HepG2 (cell line): ENCODE results near the gene GABBR2. TPM values are rescaled to one million over a fixed set of nuclear protein-coding genes. Genes with fewer than 3 reads are reported as not detected.

Experiments
- ATAC-seq: fragments of 200-7000 bp; cut with Tn5 transposase; 3 replicates; pipeline ENCODE4 v1.9.1; 2020; ENCODE audit warnings: mild to moderate bottlenecking, moderate library complexity
- BruUV-seq: library from RNA; stranded (reverse); fragments of 400-500 nt; replicated peaks from 2 replicates; lab custom pipeline; 2021; lab: Mats Ljungman, UMichigan
- CTCF ChIA-PET: fragments of 300-600 bp; formaldehyde crosslinking; extraction: SDS; loops from one replicate; lab custom pipeline; 2021; ENCODE audit warnings: low total read pairs, inconsistent platforms, low intra/inter-chr PET ratio; lab: Yijun Ruan, JAX
- POLR2A ChIA-PET: fragments of 350-600 bp; sonication (Branson Sonifier 250); formaldehyde crosslinking; loops from one replicate; lab custom pipeline; 2020; ENCODE audit warnings: antibody characterized with exemption, inconsistent platforms; lab: Yijun Ruan, JAX
- DNase-seq: peaks from one replicate; pipeline ENCODE4 v3.0.0-alpha.2; 2015; ENCODE audit warnings: low spot score
- FAIRE-seq: peaks from 3 replicates; lab custom pipeline; 2011; peaks lifted over from hg19 to GRCh38; lab: Jason Lieb, UNC
- H2AFZ ChIP-seq: one replicate; pipeline ENCODE4 v1.6.1; 2011; ENCODE audit warnings: low read length, inconsistent platforms
- H3K27ac ChIP-seq: fragments of 300-600 bp; 3 replicates; pipeline ENCODE4 v1.8.0; 2011; ENCODE audit warnings: mixed run types, mild to moderate bottlenecking, mixed read lengths, low read length, inconsistent platforms; ENCODE audit not compliant: insufficient read depth; ENCODE audit errors: extremely low read length
- H3K27me3 ChIP-seq, 2 experiments: fragments of 200-600 bp in 1 of 2; 2 replicates in 1 of 2; 3 replicates in 1 of 2; pipeline versions ENCODE4 v1.6.0 to v1.8.0; 2011; ENCODE audit warnings: low read length in 2 of 2, mild to moderate bottlenecking in 2 of 2, moderate library complexity in 2 of 2, inconsistent platforms in 1 of 2; ENCODE audit not compliant: insufficient read depth in 2 of 2, control insufficient read depth in 1 of 2
- H3K36me3 ChIP-seq, 2 experiments: fragments of 200-600 bp in 1 of 2; replicated peaks in 1 of 2; 2 replicates in 1 of 2; 3 replicates in 1 of 2; pipeline versions ENCODE4 v1.5.1 to v1.8.0; 2011; ENCODE audit warnings: low read length in 2 of 2, inconsistent platforms in 1 of 2; ENCODE audit not compliant: insufficient read depth in 2 of 2, control insufficient read depth in 1 of 2
- H3K4me1 ChIP-seq: 2 replicates; pipeline ENCODE4 v1.5.1; 2012; ENCODE audit warnings: low read length, inconsistent platforms; ENCODE audit not compliant: insufficient read depth
- H3K4me2 ChIP-seq: 2 replicates; pipeline ENCODE4 v1.6.0; 2011; ENCODE audit warnings: low read depth, low read length, inconsistent platforms
- H3K4me3 ChIP-seq, 3 experiments: fragments of 200-600 bp in 1 of 3; sonication (generic), shearing (Covaris generic) in 1 of 3; replicated peaks in 1 of 3; 2 replicates each; pipeline ENCODE4 v1.5.1; 2011 to 2016; ENCODE audit warnings: low read length in 3 of 3, inconsistent platforms in 2 of 3, low read depth in 2 of 3, mild to moderate bottlenecking in 2 of 3, control low read depth in 1 of 3, mixed read lengths in 1 of 3; ENCODE audit not compliant: insufficient read depth in 1 of 3
- H3K79me2 ChIP-seq: one replicate; pipeline ENCODE4 v1.6.1; 2011; ENCODE audit warnings: low read length, inconsistent platforms; ENCODE audit not compliant: insufficient read depth
- H3K9ac ChIP-seq: 2 replicates; pipeline ENCODE4 v1.6.0; 2011; ENCODE audit warnings: mild to moderate bottlenecking, low read depth, low read length, inconsistent platforms; ENCODE audit not compliant: insufficient read depth
- H3K9me3 ChIP-seq: 2 replicates; pipeline ENCODE4 v1.5.1; 2012; ENCODE audit warnings: mild to moderate bottlenecking, low read length
- H4K20me1 ChIP-seq: 2 replicates; pipeline ENCODE4 v1.6.0; 2011; ENCODE audit warnings: inconsistent platforms, mild to moderate bottlenecking, low read length, moderate library complexity; ENCODE audit not compliant: insufficient read depth
- AGO1 ChIP-seq: fragments of 200-400 bp; formaldehyde crosslinking; IDR thresholded peaks from 2 replicates; pipeline ENCODE4 v1.6.1; 2017; ENCODE audit warnings: mild to moderate bottlenecking, low read depth, low read length, moderate library complexity; ENCODE audit not compliant: poor library complexity, severe bottlenecking
- GZF1 ChIP-seq: sonication (generic); formaldehyde crosslinking; IDR thresholded peaks from 2 replicates; pipeline ENCODE4 v1.5.1; 2020; ENCODE audit warnings: mild to moderate bottlenecking, missing genetic modification reagents
- JARID2 ChIP-seq: sonication (generic); formaldehyde crosslinking; IDR thresholded peaks from 2 replicates; pipeline ENCODE4 v1.8.1; 2023; ENCODE audit warnings: missing genetic modification reagents, inconsistent platforms; ENCODE audit not compliant: insufficient replicate concordance
- KMT2A ChIP-seq: sonication (generic); formaldehyde crosslinking; IDR thresholded peaks from 2 replicates; pipeline ENCODE4 v1.4.0; 2020; ENCODE audit warnings: missing genetic modification reagents
- ZBTB42 ChIP-seq: sonication (generic); formaldehyde crosslinking; IDR thresholded peaks from 2 replicates; pipeline ENCODE4 v1.5.0; 2020; ENCODE audit warnings: mild to moderate bottlenecking, missing genetic modification reagents
- ZNF225 ChIP-seq: sonication (generic); formaldehyde crosslinking; IDR thresholded peaks from 2 replicates; pipeline ENCODE4 v1.4.0; 2020; ENCODE audit warnings: mild to moderate bottlenecking, missing genetic modification reagents
- ZNF253 ChIP-seq: sonication (generic); formaldehyde crosslinking; IDR thresholded peaks from 2 replicates; pipeline ENCODE4 v1.8.0; 2022; ENCODE audit warnings: mild to moderate bottlenecking, missing genetic modification reagents, borderline replicate concordance
- ZNF567 ChIP-seq: sonication (generic); formaldehyde crosslinking; IDR thresholded peaks from 2 replicates; pipeline ENCODE4 v1.8.1; 2023; ENCODE audit warnings: mild to moderate bottlenecking, missing genetic modification reagents, borderline replicate concordance
- ZNF569 ChIP-seq: sonication (generic); formaldehyde crosslinking; IDR thresholded peaks from 2 replicates; pipeline ENCODE4 v1.5.0; 2020; ENCODE audit warnings: mild to moderate bottlenecking, missing genetic modification reagents, moderate library complexity, borderline replicate concordance
- ZNF678 ChIP-seq: sonication (generic); formaldehyde crosslinking; IDR thresholded peaks from 2 replicates; pipeline ENCODE4 v1.4.0; 2020; ENCODE audit warnings: mild to moderate bottlenecking, missing genetic modification reagents
- ZNF878 ChIP-seq: sonication (generic); formaldehyde crosslinking; IDR thresholded peaks from 2 replicates; pipeline ENCODE4 v1.8.1; 2023; ENCODE audit warnings: mild to moderate bottlenecking, missing genetic modification reagents, moderate library complexity
- WGBS: methylation state at CpG from one replicate; pipeline ENCODE4 v1.1.6; 2017; ENCODE audit warnings: low lambda C conversion rate; 5-methylcytosine and 5-hydroxymethylcytosine counted together
- in situ Hi-C: cut with HindIII; loops from 2 replicates; pipeline ENCODE4 v1.10.0; 2017; ENCODE audit warnings: low pct_unique_long_range_greater_than_20kb; ENCODE audit not compliant: extremely low pct_ligation_motif_present
- intact Hi-C: fragments of 100-400 bp; cut with micrococcal nuclease; formaldehyde crosslinking; loops from one replicate; pipeline ENCODE4 v1.10.0; 2022; ENCODE audit not compliant: unreplicated experiment
- polyA plus RNA-seq, 8 experiments: library from polyadenylated mRNA; depleted of rRNA in 3 of 8; stranded (reverse) in 7 of 8; unstranded in 1 of 8; fragments of >200 nt; fragmentation: Illumina TruSeq in 4 of 8; extraction: Trizol in 4 of 8; gene quantifications; 2 replicates each; pipeline versions ENCODE4 v1.2.1 to v1.2.3, GENCODE V29; 2011 to 2016; ENCODE audit warnings: low read depth in 4 of 8, missing spikeins in 1 of 8, mixed read lengths in 1 of 8; ENCODE audit not compliant: insufficient read depth in 1 of 8
- total RNA-seq, 5 experiments: library from RNA; depleted of rRNA; stranded (reverse); fragments of >200 nt; fragmentation: Illumina TruSeq; extraction: Trizol; gene quantifications; 2 replicates each; pipeline ENCODE4 v1.2.3, GENCODE V29; 2016; ENCODE audit warnings: low read depth in 1 of 5
- TF ChIP-seq, protein P1 (sequence below): sonication (generic); formaldehyde crosslinking; IDR thresholded peaks from 2 replicates; pipeline ENCODE4 v1.8.0; 2022; ENCODE audit warnings: mild to moderate bottlenecking, missing genetic modification reagents, moderate library complexity
- TF ChIP-seq, protein P2 (sequence below): sonication (generic); formaldehyde crosslinking; IDR thresholded peaks from 2 replicates; pipeline ENCODE4 v1.5.1; 2020; ENCODE audit warnings: mild to moderate bottlenecking, missing genetic modification reagents, moderate library complexity

Gene GABBR2
- total and polyA plus RNA-seq, 2 of the 13 experiments (the other 11 are each of a cell fraction or from before 2014, with no cell fraction given), result 0.02 TPM; not detected in 1

DNA sequence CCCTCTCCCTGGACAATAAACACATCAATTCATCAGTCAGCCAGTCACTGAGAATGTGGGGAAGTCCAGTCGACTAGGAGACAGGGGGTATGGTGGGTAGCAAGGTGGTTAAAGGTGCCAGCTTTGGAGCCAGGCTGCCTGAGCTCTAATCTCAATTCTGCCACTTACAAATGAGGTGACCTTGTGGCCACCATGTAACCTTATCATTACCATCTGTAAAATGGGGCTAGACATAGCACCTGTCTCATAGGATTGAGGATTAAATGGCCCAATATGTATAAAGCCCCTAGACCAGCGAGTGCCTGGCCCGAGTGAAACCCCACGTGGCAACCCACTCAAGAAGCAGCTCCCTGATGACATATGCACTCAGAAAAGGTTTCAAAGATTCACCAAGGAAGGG, 380.0 kb downstream of the GABBR2 start:
- Histone ChIP-seq H3K9me3 (no peaks in the 10 kb centered on the region), H3K27ac (no peak overlapping the region), H3K4me1 (no peaks in the 10 kb centered on the region), H2AFZ (no peak overlapping the region), H3K79me2 (no peaks in the 10 kb centered on the region), H3K27me3 (peaks cover 0 to 3% of the 10 kb centered on the region in 2 experiments; a peak in 2 of 5 replicates), H3K4me3 (no peak overlapping the region), H3K36me3 (no peaks in the 10 kb centered on the region), H3K9ac (no peak overlapping the region), H3K4me2 (no peak overlapping the region), H4K20me1 (no peaks in the 10 kb centered on the region)
- FAIRE-seq, result no peak
- TF ChIP-seq JARID2 (CRISPR knock-in tag) (no peak), ZNF225 (CRISPR knock-in tag) (no peak), ZNF878 (no peak), AGO1 (no peak), ZNF253 (CRISPR knock-in tag) (no peak), ZNF567 (no peak), KMT2A (CRISPR knock-in tag) (no peak), GZF1 (CRISPR knock-in tag) (no peak), ZNF569 (CRISPR knock-in tag) (no peak), ZBTB42 (CRISPR knock-in tag) (no peak), ZNF678 (CRISPR knock-in tag) (no peak)
- TF ChIP-seq, protein P1, sequence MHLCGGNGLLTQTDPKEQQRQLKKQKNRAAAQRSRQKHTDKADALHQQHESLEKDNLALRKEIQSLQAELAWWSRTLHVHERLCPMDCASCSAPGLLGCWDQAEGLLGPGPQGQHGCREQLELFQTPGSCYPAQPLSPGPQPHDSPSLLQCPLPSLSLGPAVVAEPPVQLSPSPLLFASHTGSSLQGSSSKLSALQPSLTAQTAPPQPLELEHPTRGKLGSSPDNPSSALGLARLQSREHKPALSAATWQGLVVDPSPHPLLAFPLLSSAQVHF (CRISPR knock-in tag), result no peak
- TF ChIP-seq, protein P2, sequence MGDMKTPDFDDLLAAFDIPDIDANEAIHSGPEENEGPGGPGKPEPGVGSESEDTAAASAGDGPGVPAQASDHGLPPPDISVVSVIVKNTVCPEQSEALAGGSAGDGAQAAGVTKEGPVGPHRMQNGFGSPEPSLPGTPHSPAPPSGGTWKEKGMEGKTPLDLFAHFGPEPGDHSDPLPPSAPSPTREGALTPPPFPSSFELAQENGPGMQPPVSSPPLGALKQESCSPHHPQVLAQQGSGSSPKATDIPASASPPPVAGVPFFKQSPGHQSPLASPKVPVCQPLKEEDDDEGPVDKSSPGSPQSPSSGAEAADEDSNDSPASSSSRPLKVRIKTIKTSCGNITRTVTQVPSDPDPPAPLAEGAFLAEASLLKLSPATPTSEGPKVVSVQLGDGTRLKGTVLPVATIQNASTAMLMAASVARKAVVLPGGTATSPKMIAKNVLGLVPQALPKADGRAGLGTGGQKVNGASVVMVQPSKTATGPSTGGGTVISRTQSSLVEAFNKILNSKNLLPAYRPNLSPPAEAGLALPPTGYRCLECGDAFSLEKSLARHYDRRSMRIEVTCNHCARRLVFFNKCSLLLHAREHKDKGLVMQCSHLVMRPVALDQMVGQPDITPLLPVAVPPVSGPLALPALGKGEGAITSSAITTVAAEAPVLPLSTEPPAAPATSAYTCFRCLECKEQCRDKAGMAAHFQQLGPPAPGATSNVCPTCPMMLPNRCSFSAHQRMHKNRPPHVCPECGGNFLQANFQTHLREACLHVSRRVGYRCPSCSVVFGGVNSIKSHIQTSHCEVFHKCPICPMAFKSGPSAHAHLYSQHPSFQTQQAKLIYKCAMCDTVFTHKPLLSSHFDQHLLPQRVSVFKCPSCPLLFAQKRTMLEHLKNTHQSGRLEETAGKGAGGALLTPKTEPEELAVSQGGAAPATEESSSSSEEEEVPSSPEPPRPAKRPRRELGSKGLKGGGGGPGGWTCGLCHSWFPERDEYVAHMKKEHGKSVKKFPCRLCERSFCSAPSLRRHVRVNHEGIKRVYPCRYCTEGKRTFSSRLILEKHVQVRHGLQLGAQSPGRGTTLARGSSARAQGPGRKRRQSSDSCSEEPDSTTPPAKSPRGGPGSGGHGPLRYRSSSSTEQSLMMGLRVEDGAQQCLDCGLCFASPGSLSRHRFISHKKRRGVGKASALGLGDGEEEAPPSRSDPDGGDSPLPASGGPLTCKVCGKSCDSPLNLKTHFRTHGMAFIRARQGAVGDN (CRISPR knock-in tag), result no peak
- DNase-seq, result no peak
- in situ Hi-C loops, result no loop called here
- ChIA-PET POLR2A (no interaction called here), CTCF (no interaction called here)
- WGBS, result 0% methylated on average over 1 of the region's 4 CpGs
- BruUV-seq, result no TSS peak
- no peak for ATAC-seq
- intact Hi-C loops, result no loop called here
